G401.6 (cell line): ENCODE measurements around the gene BMERB1.
"Not testable (repeated sequence)": the region's sequence is repeated elsewhere in the genome, so short reads cannot be mapped to it uniquely, and the experiment has no call there.

ENCODE experiments used
- FAIRE-seq: peaks from 2 replicates; lab custom pipeline; 2012; peaks lifted over from hg19 to GRCh38; lab: Jason Lieb, UNC

BMERB1 gene

DNA sequence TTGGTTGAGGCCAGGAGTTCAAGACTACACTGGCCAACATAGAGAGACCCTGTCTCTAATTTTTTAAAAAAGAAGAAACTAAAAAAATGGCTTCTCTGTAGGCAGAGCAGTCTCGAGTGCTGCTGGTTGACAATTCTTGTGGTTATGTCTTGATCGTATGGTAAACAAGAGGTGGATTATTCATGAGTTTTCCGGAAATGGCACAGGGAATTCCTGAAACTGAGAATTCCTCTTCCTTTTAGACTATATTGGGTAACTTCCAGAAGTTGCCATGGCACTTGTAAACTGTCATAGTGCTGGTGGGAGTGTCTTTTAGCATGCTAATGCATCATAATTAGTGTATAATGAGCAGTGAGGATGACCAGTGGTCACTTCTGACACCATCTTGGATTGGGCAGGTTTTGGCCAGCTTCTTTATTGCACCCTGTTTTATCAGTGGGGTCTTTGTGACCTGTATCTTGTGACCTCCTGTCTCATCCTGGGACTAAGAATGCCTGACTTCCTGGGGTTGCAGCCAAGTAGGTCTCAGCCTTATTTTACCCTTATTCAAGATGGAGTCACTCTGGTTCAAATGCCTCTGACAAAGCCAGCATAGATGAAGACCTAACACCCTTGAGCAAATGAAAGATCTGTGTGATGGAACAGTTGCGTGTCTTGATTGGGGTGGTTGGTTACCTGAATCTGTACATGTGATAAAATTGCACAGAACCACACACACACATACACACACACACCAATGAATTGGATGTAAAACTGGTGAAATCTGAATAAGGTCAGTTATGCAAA is 30.2 kb downstream of the BMERB1 start:
- no peak for FAIRE-seq

DNA sequence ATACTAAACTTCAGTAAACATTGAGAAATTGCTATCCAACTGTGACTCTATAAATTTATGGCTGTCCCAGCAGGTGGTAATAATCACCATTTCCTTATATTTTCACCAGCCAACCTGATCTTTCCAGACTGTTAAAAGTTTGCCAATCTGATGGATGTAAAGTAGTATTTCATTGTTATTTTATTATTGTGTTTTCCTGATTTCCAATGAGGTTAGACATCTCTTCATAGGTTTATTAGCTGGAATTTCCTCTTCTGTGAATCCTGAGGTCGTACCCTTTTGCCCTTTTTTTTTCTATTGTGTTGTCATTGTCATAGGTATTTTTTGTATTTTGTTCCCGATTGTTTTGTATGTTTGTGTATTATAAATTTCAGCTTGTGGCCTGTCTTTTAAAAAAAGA is 31.7 kb downstream of the BMERB1 start:
- FAIRE-seq = no peak

- FAIRE-seq = no peak
Measured at GRCh38 chr16:15466886-15467781, 32.7 kb downstream of the BMERB1 start.

- not testable (repeated sequence) for FAIRE-seq
Measured at GRCh38 chr16:15476971-15477370, 42.6 kb downstream of the BMERB1 start.

DNA sequence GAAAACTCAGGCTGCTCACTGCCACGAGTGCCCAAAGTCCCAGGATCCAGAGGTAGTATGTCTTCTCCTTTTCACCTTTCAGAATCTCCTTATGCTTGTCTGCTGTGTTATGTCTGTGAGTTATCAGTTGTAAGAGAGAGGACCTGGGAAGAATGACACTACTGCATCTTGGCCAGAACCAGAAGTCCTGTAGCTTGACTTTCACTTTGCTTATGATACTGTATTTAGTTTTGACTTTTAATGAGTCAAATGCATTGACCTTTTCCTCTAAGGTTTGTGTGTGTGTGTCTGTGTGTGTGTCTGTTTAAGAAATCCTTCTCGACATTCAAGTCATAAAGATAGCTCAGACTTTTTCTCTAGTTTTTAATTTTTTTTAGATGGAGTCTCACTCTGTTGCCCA is 43.4 kb downstream of the BMERB1 start:
- FAIRE-seq = no peak

- FAIRE-seq = no peak
Measured at GRCh38 chr16:15482068-15482747, 47.8 kb downstream of the BMERB1 start.

DNA sequence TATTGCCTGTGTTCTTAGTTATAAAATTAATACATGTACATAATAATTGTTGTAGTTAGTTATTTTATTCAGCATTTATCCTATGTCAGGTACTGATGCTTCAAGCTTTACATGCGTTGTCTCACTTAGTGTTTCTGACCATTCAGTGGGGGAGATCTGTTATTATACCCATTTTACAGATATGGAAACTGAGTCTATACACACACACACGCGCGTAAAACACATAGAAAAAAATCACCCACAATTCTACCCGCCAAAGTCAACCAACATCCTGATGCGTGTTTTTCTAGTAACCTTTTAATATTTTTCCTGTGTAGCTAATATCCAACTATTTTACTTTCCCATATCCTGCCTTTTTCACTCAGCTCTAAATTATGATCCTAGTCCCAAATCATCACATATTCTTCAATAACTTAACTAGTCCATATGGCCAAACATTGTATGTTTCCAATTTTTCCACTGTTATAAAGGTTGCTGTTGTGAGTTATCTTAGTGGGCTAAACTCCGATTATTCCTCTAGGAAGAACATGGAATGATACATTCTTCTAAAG is 48.4 kb downstream of the BMERB1 start:
- FAIRE-seq = no peak

DNA sequence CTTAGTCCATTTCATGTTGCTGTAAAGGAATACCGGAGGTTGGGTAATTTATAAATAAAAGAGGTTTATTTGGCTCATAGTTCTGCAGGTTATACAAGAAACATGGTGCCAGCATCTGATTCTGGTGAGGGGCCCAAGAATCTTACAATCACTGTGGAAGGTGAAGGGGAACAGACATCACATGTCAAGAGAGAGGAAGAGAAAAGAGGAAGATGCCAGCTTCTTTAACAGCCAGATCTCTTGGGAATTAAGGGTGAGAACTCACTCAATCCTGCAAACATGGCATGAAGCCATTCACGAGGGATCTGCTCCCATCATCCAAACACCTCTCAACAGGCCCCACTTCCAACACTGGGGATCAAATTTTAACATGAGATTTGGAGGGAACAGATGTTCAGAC is 49.5 kb downstream of the BMERB1 start:
- FAIRE-seq = no peak

DNA sequence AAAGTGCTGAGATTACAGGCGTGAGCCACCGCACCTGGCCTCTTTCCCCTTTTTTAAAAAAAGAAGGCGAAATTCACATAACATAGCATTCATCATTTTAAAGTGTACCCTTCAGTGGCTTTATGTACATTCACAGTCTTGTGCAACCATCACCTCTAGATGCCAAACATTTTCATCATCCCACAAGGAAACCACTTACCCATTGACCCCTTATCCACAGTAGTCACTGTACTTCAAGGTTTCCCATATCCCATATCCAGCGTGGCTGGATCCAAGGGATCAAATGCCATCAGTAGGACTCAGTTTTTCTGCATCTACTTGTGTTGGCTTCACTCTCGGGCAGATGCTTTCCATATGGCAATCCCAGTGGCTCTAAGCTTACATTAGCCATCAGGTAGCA is 50.3 kb downstream of the BMERB1 start:
- no peak for FAIRE-seq

DNA sequence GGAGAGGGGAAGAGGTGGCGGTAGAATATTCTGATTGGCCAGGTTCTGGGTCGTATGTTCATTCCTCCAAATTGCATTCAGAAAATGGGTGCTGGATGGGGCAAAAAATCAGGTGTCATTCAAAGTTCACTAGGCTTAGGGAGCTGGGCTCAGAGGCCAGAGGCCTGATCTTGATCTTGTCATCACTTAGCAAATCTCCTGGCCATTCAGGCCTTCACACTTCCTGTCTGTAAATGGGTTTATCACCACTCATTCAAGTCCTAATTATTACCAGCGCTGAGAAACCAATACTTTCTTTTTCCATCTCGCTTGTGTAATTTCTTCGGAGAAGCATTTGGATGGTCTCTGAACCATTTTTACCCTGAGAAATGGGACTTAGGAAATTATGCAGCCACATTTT is 50.8 kb downstream of the BMERB1 start:
- FAIRE-seq = no peak

DNA sequence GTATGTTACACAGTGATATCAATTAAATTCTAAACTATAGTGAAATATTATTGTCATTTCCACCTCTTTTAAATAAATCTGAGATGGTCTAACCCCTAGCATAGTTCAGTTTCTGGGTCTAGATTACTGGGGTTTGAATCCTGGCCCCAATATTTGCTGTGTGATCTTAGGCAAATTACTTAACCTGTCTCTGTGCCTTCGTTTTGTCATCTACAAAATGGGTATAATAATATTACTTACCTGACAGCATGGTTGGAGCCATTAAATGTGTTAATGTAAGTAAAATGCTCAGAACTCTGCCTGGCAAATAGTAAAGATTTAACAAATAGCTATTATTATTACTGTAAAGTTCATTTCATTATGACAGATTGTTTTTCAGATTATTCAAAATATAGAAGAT is 52.3 kb downstream of the BMERB1 start:
- no peak for FAIRE-seq

GRCh38 chr16:15487336-15488284 is 53.2 kb downstream of the BMERB1 start:
- FAIRE-seq = no peak

DNA sequence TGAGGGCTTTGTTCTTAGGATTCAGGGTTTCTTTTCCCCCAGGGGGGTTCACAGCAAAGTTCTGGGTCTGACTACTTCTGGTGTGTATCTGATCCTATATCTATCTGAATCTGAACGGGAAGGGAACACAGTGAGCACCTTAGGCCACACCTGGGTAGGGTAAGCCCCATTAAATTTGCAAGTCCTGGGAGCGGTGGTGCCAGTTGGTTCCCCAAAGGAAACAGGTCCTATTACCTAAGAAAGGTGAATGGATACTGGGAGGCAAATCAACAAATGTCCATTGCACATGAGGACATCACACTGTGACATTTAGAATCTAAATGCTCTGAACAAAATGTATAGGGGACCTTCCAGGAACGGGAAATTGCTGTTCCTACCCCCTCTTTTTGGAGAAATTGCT is 54.6 kb downstream of the BMERB1 start:
- FAIRE-seq = no peak

- no peak for FAIRE-seq
Measured at GRCh38 chr16:15490123-15490711, 55.8 kb downstream of the BMERB1 start.

GRCh38 chr16:15491411-15491810 is 57.0 kb downstream of the BMERB1 start:
- FAIRE-seq = no peak

DNA sequence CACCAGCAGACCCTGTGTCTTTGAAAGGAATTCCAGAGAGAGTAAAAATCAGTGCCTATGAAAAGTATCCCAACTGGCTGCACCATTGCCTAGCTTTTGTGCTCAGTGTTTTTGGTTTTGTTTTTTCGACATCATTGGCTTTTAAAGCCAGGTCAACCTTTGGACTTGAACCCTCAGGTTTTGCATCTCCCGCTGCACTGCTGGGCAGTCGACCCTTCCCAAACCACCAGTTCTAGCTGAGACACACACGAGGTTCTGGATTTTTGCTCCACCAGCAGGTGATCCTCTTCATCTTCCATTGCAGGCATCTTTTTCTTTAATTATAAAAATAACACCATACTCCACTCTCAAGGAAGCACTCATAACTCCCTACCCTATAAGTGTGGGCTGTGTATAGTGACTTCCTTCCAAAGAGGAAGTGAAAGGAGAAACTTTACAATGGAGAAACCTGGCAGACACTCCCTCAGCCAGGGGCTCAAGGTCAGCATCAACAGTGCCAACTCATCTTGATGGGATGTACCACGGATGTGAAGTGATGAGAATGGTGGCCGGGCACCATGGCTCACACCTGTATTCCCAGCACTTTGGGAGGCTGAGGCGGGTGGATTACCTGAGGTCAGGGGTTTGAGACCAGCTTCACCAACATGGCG is 57.8 kb downstream of the BMERB1 start:
- FAIRE-seq = no peak

DNA sequence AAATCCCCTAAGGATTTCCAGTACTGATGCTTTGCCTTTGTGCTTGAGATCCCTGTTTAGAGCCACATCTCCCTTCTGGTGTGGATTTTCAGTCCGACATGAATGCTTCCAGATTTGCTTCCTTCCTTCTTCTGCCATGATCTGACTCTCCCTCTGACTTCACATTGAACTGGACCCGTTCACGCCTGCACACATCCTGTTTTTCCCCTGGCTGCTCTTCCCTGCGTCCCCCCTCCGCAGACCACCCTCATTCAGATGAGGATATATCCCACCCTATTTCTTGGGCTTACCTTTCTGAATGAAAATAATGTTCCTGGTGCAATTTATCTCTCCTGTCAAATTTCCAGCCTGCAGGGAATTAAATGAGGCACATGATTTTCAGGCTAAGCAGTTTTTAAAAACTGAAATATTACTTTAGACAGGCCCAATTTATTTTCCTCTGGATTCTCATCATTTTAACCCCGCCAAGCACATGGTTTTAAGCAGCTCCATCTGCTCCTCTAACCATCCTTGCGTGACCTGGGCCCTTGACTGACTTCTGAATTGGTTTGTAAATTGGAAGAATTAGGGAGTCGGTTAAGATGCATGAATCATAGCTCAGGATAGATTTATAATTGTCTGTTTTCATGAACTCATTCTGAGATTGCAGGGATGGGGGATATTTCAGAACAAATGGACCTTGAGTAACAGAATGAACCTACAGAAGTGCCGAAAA is 59.2 kb downstream of the BMERB1 start:
- FAIRE-seq = no peak

- no peak for FAIRE-seq
Measured at GRCh38 chr16:15494236-15494635, 59.8 kb downstream of the BMERB1 start.

DNA sequence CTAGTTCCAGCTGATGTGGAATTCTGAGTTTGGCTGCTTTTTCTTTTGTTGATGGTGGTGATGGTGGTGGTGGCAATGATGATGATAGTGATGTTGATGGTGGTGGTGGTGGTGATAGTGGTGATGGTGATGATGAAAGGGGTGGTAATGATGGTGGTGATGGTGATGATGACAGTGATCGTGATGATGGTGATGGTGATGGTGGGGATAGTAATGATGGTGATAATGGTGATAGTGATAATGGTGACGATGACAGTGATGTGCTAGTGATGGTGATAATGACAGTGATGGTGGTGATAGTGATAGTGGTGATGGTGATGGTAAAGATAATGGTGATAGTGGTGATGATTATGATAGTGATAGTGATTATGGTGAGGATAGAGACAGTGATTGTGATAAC is 61.5 kb downstream of the BMERB1 start:
- no peak for FAIRE-seq
